GM12874 (cell line): ENCODE data around the gene PI4K2A.

Source experiments
- CTCF ChIP-seq: IDR thresholded peaks from 2 replicates; pipeline ENCODE4 v1.5.1; 2011; ENCODE audit warnings: low read depth, mild to moderate bottlenecking, control low read depth, low read length, moderate library complexity; ENCODE audit not compliant: insufficient read depth

PI4K2A gene

GRCh38 chr10:97599272-97599619 lies 41.2 kb upstream of the PI4K2A start:
- TF ChIP-seq CTCF, result no peak

- TF ChIP-seq CTCF, result no peak
Measured at GRCh38 chr10:97600616-97601015, 39.9 kb upstream of the PI4K2A start.

GRCh38 chr10:97601268-97602215 lies 38.9 kb upstream of the PI4K2A start:
- no peak for TF ChIP-seq CTCF

GRCh38 chr10:97607095-97607636 lies 33.3 kb upstream of the PI4K2A start:
- no peak for TF ChIP-seq CTCF

- TF ChIP-seq CTCF, result no peak
Measured at GRCh38 chr10:97608991-97609561, 31.4 kb upstream of the PI4K2A start.

- TF ChIP-seq CTCF, result no peak
Measured at GRCh38 chr10:97611473-97611872, 29.0 kb upstream of the PI4K2A start.

- TF ChIP-seq CTCF, result no peak
Measured at GRCh38 chr10:97612386-97612785, 28.1 kb upstream of the PI4K2A start.
